Right kidney (tissue), 1 donor: Measurements from ENCODE around the gene BTG4.
A peak's percentile ranks its signal among the peaks of the same experiment; 100 is the strongest.

ENCODE experiments used
- DNase-seq: peaks from one replicate; pipeline ENCODE4 v3.0.0-alpha.2; 2016

BTG4 gene

DNA sequence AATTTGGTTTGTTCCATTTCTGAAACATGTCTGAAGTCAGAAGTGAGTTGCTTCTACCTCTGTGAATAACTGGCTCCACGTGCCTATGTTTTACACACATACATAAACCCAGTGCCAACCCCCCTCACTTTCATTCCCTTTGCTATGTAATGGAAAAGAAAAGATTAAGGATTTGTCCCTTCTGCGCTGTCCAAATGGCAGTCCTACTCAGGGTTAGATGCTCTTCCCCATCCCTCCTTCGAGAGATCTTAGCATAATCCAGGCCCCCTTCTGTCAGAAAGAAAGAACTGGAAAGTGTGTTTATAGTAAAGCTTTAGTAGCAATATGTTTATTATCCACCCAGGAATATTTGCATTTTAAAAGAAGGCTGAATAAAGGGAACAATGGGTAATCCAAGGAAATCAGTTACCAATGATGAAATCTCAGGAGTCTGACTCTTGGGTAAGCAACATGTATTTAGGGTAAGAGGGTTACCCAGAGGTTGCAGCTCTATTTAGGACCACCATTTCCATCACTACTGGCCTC is 25.2 kb upstream of the BTG4 start:
- DNase-seq = no peak

DNA sequence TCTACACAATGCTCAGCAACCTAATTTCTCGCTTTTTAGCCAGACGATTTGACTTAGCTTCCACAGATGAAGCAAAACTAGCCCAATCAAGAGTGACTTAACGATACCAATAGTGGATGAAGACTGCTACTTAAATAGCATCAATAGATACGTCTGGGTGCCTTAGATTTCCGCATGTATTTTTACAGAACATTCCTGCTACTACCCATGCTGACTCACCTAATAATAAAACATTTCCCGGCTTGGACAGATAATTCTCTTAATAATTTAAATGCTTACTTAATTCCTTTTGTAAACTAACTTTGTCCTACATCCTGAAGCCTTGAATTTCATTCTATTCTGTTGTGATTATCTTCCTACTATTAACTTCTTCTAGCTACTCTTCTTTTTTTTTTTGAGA is 23.1 kb upstream of the BTG4 start:
- no peak for DNase-seq

DNA sequence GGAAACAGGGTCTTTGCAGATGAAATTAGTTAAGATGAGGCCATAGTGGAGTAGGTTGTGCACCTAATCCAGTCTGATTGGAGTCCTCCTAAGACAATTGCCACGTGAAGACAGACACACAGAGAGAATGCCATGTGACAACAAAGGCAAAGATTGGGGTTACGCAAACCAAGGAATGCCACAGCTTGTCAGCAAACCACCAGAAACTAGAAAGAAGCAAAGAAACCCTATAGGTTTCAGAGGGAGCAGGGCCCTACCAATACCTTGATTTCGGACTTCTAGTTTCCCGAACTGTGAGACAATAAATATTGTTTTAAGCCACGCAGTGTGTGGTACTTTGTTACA is 20.2 kb upstream of the BTG4 start:
- no peak for DNase-seq

GRCh38 chr11:111531687-111532364 is 19.6 kb upstream of the BTG4 start:
- no peak for DNase-seq

- DNase-seq = no peak
Observed at GRCh38 chr11:111531136-111531535, 18.9 kb upstream of the BTG4 start.

- DNase-seq = no peak
Observed at GRCh38 chr11:111530091-111530490, 17.9 kb upstream of the BTG4 start.

- no peak for DNase-seq
Observed at GRCh38 chr11:111528557-111528956, 16.4 kb upstream of the BTG4 start.

DNA sequence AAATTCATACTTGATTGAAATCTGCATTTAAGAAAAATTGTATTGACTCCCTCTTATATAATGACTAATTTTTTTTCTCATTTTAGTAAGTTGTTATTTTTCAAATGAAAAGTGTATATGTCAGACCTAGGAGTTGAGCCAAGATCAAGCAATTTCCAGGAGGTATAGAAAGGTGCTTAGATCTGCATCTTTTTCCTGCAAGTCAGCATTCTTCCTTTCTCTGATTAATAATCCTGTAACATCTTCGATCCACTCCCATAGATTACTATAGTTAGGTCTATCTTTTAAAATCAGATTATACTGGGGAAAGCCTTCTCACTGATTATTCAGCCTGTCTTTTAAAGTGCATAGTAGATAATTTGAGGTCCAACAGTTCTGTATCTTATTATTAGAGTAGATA is 15.1 kb upstream of the BTG4 start:
- no peak for DNase-seq

DNA sequence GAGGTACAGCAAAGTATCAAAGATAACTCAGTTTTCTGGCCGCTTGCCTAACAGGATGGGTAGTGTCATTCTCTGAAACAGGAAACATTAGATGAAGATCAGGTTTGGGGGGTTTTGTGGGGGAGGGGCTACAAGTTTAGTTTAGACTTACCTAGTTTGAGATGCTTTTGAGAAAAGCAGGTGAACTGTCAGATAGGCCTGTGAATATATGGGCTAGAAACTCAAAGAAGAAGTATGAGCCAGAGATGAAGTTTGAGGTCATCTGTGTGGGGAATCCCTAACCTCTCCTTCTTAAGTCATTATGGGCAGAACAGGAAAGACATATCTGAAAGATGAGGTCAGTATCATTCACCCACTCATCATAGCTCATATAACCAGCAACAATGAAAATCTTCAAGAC is 14.3 kb upstream of the BTG4 start:
- DNase-seq = no peak

GRCh38 chr11:111525456-111525855 is 13.3 kb upstream of the BTG4 start:
- DNase-seq = no peak

DNA sequence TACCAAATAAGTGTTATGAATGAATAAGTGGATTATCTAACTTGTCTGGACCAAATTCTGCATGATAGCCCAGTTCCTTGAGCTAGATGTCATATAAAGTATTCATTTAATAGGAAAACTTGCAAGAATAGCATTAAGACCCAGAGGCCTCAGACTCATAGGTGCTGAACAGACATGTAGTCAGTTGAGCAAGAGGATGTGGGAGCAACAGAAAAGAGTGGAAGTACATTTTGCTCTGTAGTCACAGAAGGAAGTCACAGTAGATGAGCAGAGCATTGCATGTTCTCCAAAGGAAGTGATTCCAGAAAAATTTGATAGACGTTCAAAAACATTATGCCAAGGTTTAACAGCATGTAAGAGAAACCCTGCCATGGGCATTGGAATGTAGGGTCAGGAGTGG is 11.9 kb upstream of the BTG4 start:
- DNase-seq = no peak

GRCh38 chr11:111523343-111523742 is 11.2 kb upstream of the BTG4 start:
- no peak for DNase-seq

DNA sequence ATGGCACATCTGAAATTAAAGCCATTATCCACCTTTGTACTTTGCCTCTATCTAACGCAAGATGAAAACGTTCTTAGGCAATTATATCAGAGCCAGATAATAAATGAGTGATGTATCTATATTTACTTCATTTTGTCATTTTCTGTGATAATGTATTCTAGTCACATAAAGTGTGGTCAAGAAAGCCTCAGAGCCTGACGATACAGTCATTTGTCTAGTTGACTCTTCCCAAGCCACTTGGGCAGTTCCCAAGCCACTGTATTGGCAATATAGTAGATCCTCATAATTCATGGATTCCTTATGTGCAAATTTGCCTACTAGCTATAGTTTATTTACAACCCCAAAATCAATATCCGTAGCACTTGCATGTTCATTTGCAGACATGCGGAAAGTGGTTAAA is 10.2 kb upstream of the BTG4 start:
- no peak for DNase-seq

DNA sequence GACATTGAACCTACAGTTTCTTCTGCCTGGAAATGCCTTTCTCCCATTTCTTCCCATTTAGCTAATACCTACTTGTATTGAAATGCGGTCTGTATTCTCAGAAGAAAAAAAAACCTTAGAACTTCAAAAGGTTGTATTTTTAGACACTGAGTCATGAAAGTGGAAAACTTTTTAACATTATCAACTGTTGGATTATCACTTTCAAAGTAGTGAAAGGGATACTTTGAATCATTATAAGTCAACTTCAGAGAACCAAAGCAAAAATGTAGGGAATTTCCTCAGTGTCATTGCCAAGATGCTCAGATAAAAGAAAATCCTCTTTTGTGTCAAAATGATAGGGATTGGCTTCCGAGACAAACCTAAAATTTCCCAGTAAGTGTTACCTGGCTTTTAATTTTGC is 8.9 kb upstream of the BTG4 start:
- no peak for DNase-seq

DNA sequence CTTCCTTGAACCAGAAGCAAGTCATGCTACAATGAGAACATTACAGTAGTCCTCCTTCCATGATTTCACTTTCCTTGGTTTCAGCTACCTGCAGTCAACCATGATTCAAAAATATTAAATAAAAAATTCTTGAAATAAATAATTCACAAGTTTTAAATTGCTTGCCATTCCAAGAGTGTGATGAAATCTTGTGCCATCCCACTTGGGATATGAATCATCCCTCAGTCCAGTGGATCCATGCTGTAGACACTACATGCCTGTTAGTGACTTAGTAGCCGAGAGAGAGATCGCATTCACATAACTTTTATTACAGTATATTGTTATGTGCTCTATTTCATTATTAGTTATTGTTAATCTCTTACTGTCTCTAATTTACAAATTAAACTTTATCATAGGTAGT is 8.4 kb upstream of the BTG4 start:
- no peak for DNase-seq

DNA sequence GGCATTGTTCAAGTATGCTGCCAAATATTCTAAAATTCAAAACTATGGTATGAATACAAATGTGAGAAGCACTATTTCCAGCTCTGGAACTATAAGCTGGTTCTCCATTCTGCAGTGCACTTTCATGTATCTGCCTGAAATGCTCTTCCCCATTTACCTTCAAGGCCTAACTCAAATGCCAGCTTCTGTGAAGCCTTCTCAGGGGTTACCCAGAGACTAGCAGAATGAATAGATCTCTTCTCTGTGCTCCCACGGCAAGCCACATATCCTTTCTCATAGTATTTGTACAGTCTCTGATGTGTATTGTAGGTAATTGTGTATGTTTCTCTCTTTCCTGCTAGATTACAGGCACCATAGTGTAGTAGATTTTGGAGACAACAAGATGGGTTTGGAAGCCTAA is 6.5 kb upstream of the BTG4 start:
- no peak for DNase-seq

- no peak for DNase-seq
Observed at GRCh38 chr11:111515591-111515990, 3.4 kb upstream of the BTG4 start.

DNA sequence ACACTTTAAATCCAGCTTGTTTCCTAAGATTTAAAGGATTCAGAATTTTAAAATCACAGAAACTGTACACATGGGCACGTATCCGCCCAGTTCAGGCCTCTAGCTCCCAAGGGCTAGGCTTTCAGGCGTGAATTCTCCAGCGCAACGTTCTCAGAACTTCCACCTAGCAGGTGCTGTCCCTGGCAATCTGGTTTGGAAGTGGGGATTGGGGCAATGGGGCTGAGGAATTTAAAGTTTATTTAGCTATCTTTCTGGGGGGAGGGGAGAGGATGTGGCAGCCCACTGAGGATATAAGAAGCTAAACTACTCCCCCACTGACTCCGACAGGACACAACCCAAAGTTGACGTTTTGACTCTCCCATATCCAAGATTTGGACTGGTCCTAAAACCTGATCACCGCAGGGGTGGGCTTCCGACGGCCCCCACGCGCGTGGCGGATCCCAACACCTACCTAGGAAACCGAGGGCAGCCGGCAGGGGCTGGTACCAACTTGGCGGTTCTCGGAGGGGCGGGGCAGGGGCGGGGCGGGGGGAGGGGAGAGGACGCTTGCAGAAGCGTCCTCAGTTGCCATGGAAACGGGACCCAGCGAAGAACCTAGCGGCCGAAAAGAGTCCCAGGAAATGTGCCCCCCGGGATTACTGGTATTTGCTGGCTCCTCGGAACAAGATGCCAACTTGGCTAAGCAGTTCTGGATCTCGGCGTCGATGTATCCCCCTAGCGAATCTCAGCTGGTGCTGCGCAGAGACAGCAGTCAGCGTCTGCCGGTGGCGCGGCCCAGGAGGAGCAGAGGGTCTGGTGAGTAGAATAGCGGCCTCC is 2.2 kb upstream of the BTG4 start, which contains the start of gene HOATZ:
TSS of gene HOATZ (plus strand) at position 563 of the 816 bp plus-strand sequence. CDS start at position 570, 7 bp downstream.
- DNase-seq = peak; percentile 31

GRCh38 chr11:111513240-111513605 is 1.0 kb upstream of the BTG4 start:
- DNase-seq = no peak

- no peak for DNase-seq
Observed at GRCh38 chr11:111510311-111510710, 1.9 kb downstream of the BTG4 start.

GRCh38 chr11:111502611-111503010 is 9.6 kb downstream of the BTG4 start:
- DNase-seq = no peak

DNA sequence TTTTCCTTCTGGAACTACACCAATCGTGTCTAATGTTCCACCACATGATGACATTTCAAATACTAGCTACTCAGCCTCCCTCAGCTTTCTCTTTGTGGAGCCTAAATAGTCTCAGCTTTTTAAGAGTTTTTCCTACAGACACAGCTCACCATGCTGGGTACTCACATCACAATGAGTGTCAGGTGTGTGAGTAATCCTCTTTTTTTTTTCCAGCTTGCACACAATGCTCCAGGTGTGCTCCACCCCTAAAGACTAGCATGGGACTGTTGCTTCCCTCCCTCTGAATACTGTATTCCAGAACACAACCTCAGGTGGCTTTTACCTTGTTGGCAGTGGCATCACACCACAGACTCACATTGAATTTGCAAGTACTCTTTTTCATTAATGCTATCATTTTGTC is 11.7 kb downstream of the BTG4 start:
- no peak for DNase-seq

DNA sequence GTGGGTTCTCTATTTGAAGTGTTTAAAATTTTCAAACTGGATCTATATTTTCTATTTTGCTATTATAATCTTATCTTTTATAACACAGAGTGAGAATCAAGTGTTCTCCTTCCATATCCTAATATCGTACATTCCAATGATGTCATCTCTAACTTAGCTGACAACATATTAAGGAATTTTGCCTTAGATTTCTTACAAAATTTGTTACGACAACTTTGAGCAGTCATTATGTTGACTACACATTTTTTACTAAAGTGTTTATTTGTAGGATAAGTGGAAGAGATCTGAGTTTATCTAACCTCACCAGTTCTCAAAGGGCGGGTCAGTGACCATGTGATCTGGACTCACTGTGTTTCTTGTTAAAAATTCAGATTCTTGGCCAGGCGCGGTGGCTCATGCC is 12.7 kb downstream of the BTG4 start:
- no peak for DNase-seq

DNA sequence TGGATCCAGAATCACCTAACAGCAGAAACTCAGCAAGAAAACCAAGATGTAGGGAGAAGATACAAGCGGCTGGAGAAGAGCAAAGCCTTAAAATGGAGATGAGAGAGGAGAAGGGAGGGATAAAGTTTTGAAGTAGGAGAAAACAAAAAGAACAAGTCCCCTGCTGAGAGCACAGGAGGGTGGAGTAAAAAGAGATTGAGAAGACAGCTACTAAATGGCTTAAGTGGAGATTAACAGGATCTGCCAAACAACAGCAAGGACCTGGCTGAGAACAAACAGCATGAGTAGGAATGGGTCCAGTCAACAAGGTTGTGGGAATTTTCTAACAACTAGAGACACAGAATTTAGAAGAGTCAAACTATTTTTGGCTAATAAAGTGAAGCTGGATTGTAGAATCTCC is 18.1 kb downstream of the BTG4 start:
- no peak for DNase-seq
